Stimulated activated CD4-positive, alpha-beta T cell treated with anti-CD3 and anti-CD28 coated beads, Interleukin-4, amount 100 ng/mL, for 1 hour (primary cell): ENCODE data around the gene IGFLR1.
"Not testable (repeated sequence)": the region's sequence is repeated elsewhere in the genome, so short reads cannot be mapped to it uniquely, and the experiment has no call there.

ENCODE experiments used
- DNase-seq: peaks from one replicate; pipeline ENCODE4 v3.0.0-alpha.2; 2020

The IGFLR1 gene

GRCh38 chr19:35739275-35740107 is 2.8 kb downstream of the IGFLR1 start:
- no peak for DNase-seq

GRCh38 chr19:35738887-35739229 is 3.4 kb downstream of the IGFLR1 start:
- DNase-seq, result no peak

GRCh38 chr19:35738021-35738886 is 4.0 kb downstream of the IGFLR1 start:
- DNase-seq, result no peak

GRCh38 chr19:35736913-35737886 is 5.1 kb downstream of the IGFLR1 start:
- no peak for DNase-seq

GRCh38 chr19:35734889-35735288 is 7.4 kb downstream of the IGFLR1 start:
- no peak for DNase-seq

GRCh38 chr19:35734273-35734672 is 8.0 kb downstream of the IGFLR1 start:
- no peak for DNase-seq

- no peak for DNase-seq
Measured at GRCh38 chr19:35733180-35734125, 8.8 kb downstream of the IGFLR1 start.

- no peak for DNase-seq
Measured at GRCh38 chr19:35732540-35733179, 9.6 kb downstream of the IGFLR1 start.

GRCh38 chr19:35731779-35732405 is 10.4 kb downstream of the IGFLR1 start:
- no peak for DNase-seq

- DNase-seq, result no peak
Measured at GRCh38 chr19:35731353-35731752, 10.9 kb downstream of the IGFLR1 start.

- no peak for DNase-seq
Measured at GRCh38 chr19:35730326-35730725, 11.9 kb downstream of the IGFLR1 start.

- DNase-seq, result no peak
Measured at GRCh38 chr19:35729763-35730162, 12.5 kb downstream of the IGFLR1 start.

GRCh38 chr19:35729021-35729420 is 13.2 kb downstream of the IGFLR1 start:
- no peak for DNase-seq

- no peak for DNase-seq
Measured at GRCh38 chr19:35727956-35728706, 14.1 kb downstream of the IGFLR1 start.

GRCh38 chr19:35727053-35727955 is 14.9 kb downstream of the IGFLR1 start:
- no peak for DNase-seq

- no peak for DNase-seq
Measured at GRCh38 chr19:35725216-35725861, 16.9 kb downstream of the IGFLR1 start.

- no peak for DNase-seq
Measured at GRCh38 chr19:35724560-35724959, 17.7 kb downstream of the IGFLR1 start.

- DNase-seq, result not testable (repeated sequence)
Measured at GRCh38 chr19:35724132-35724531, 18.1 kb downstream of the IGFLR1 start.
